Umbilical cord (tissue), 2 donors: Measurements from ENCODE around the gene CDK4. TPM values are rescaled to one million over a fixed set of nuclear protein-coding genes. Genes with fewer than 3 reads are reported as not detected.
"Not testable (repeated sequence)": the region's sequence is repeated elsewhere in the genome, so short reads cannot be mapped to it uniquely, and the experiment has no call there.

Source experiments
- DNase-seq: peaks from one replicate; pipeline ENCODE4 v3.0.0-alpha.2; 2015; ENCODE audit warnings: low spot score
- total RNA-seq: library from RNA; depleted of rRNA; stranded (reverse); fragments of >200 nt; gene quantifications from one replicate; pipeline ENCODE4 v1.2.3, GENCODE V29; 2014; ENCODE audit warnings: low replicate concordance; ENCODE audit not compliant: insufficient read depth

The CDK4 gene
- 62.1 TPM for total RNA-seq

- DNase-seq = peak; percentile 100
These were observed at the start of gene CDK4 for GRCh38 chr12:57751788-57752667. Gene CDK4, minus strand, starts transcription at chr12:57752310. Its CDS starts 593 bp downstream, at chr12:57751717.

- no peak for DNase-seq
These were observed 48.9 kb upstream of the CDK4 start for GRCh38 chr12:57800965-57801364.

GRCh38 chr12:57797933-57798332, 45.8 kb upstream of the CDK4 start:
- no peak for DNase-seq

GRCh38 chr12:57796996-57797395, 44.9 kb upstream of the CDK4 start:
- no peak for DNase-seq

GRCh38 chr12:57795354-57795753, 43.2 kb upstream of the CDK4 start:
- no peak for DNase-seq

- DNase-seq = no peak
These were observed 41.8 kb upstream of the CDK4 start for GRCh38 chr12:57793920-57794319.

GRCh38 chr12:57783861-57784260, 31.8 kb upstream of the CDK4 start:
- no peak for DNase-seq

- no peak for DNase-seq
These were observed 31.3 kb upstream of the CDK4 start for GRCh38 chr12:57783466-57783801.

GRCh38 chr12:57782608-57783465, 30.7 kb upstream of the CDK4 start, which contains the start of gene TSFM:
Gene TSFM, plus strand, starts transcription at chr12:57782787. Its CDS starts 15 bp downstream, at chr12:57782802.
- peak; percentile 96 for DNase-seq

GRCh38 chr12:57782243-57782607, 30.1 kb upstream of the CDK4 start:
- DNase-seq = no peak

- DNase-seq = no peak
These were observed 29.7 kb upstream of the CDK4 start for GRCh38 chr12:57781801-57782200.

GRCh38 chr12:57781244-57781643, 29.1 kb upstream of the CDK4 start:
- DNase-seq = no peak

- DNase-seq = no peak
These were observed 28.3 kb upstream of the CDK4 start for GRCh38 chr12:57780284-57780897.

GRCh38 chr12:57779736-57780135, 27.6 kb upstream of the CDK4 start:
- no peak for DNase-seq

GRCh38 chr12:57777911-57778310, 25.8 kb upstream of the CDK4 start:
- no peak for DNase-seq

- no peak for DNase-seq
These were observed 25.3 kb upstream of the CDK4 start for GRCh38 chr12:57777367-57777766.

GRCh38 chr12:57776247-57776587, 24.1 kb upstream of the CDK4 start:
- DNase-seq = no peak

- DNase-seq = no peak
These were observed 23.6 kb upstream of the CDK4 start for GRCh38 chr12:57775563-57776246.

- DNase-seq = no peak
These were observed 22.9 kb upstream of the CDK4 start for GRCh38 chr12:57775044-57775443.

GRCh38 chr12:57774634-57775033, 22.5 kb upstream of the CDK4 start:
- DNase-seq = not testable (repeated sequence)

GRCh38 chr12:57772429-57773322, 20.6 kb upstream of the CDK4 start, which contains the start of gene EEF1AKMT3:
Gene EEF1AKMT3, plus strand, starts transcription at chr12:57772614. Its CDS starts 111 bp downstream, at chr12:57772725.
- DNase-seq = peak; percentile 80
